K562 (cell line): ENCODE measurements around the gene ECE2. TPM values are rescaled to one million over a fixed set of nuclear protein-coding genes. Genes with fewer than 3 reads are reported as not detected.

ENCODE experiments used
- ARHGAP35 ChIP-seq: fragments of 450-650 bp; IDR thresholded peaks from 2 replicates; pipeline ENCODE4 v1.6.1; 2018; ENCODE audit not compliant: partially characterized antibody
- CEBPB ChIP-seq: fragments of 450-650 bp; IDR thresholded peaks from 2 replicates; pipeline ENCODE4 v1.6.1; 2016; ENCODE audit warnings: missing genetic modification characterization, missing compliant biosample characterization
- HDGF ChIP-seq: fragments of 450-650 bp; IDR thresholded peaks from 2 replicates; pipeline ENCODE4 v1.6.1; 2016
- HNRNPL ChIP-seq: fragments of 200-400 bp; formaldehyde crosslinking; IDR thresholded peaks from 2 replicates; pipeline ENCODE4 v1.6.1; 2017; ENCODE audit warnings: low read depth, mild to moderate bottlenecking, low read length
- PCBP1 ChIP-seq: fragments of 200-400 bp; formaldehyde crosslinking; IDR thresholded peaks from 2 replicates; pipeline ENCODE4 v1.6.1; 2018; ENCODE audit warnings: mild to moderate bottlenecking, low read depth, low read length; ENCODE audit not compliant: poor library complexity, severe bottlenecking
- PURB ChIP-seq: sonication (generic); formaldehyde crosslinking; IDR thresholded peaks from 2 replicates; pipeline ENCODE4 v1.9.0; 2021; ENCODE audit warnings: low read depth, mild to moderate bottlenecking, missing genetic modification reagents
- SPI1 ChIP-seq: IDR thresholded peaks from 2 replicates; pipeline ENCODE4 v1.6.1; 2011; ENCODE audit warnings: low read depth, low read length, control low read depth, borderline replicate concordance
- XRCC4 ChIP-seq: IDR thresholded peaks from one replicate; pipeline ENCODE4 v1.6.1; 2011; ENCODE audit not compliant: insufficient read depth, insufficient read length; ENCODE audit errors: extremely low read depth
- ZBED1 ChIP-seq: IDR thresholded peaks from 2 replicates; pipeline ENCODE4 v1.6.1; 2014
- ZNF253 ChIP-seq: fragments of 250-450 bp; sonication (Bioruptor Pico); conservative IDR thresholded peaks from 2 replicates; pipeline ENCODE4 v1.6.1; 2021; ENCODE audit warnings: mild to moderate bottlenecking
- ZNF347 ChIP-seq: fragments of 450-650 bp; formaldehyde crosslinking; IDR thresholded peaks from 2 replicates; pipeline ENCODE4 v1.4.0; 2020; ENCODE audit warnings: low read depth, mild to moderate bottlenecking, moderate library complexity
- polyA plus RNA-seq, 8 experiments: library from polyadenylated mRNA; depleted of rRNA in 4 of 8; stranded (reverse) in 5 of 8; unstranded in 3 of 8; fragments of >200 nt; fragmentation: Nextera tagmentation in 2 of 8; fragmentation: Illumina TruSeq in 1 of 8; extraction: Ambion mirVana in 2 of 8; extraction: Trizol in 1 of 8; gene quantifications; 2 replicates each; pipeline versions ENCODE4 v1.2.1 to v1.2.3, GENCODE V29; 2011 to 2014; ENCODE audit warnings: inconsistent platforms in 1 of 8, missing spikeins in 1 of 8
- total RNA-seq, 7 experiments: library from RNA; depleted of rRNA in 6 of 7; stranded (reverse); fragments of >200 nt in 6 of 7; fragmentation: Illumina TruSeq in 2 of 7; extraction: Trizol in 2 of 7; gene quantifications; 2 replicates each; pipeline versions ENCODE4 v1.2.1 to v1.2.3, GENCODE V29; 2011 to 2021; ENCODE audit warnings: low replicate concordance in 1 of 7
- TF ChIP-seq, protein P1 (sequence below), 2 experiments: fragments of 200-800 bp in 1 of 2; sonication (Bioruptor generic) in 1 of 2; sonication (generic) in 1 of 2; formaldehyde crosslinking in 1 of 2; IDR thresholded peaks in 1 of 2; conservative IDR thresholded peaks in 1 of 2; 2 replicates each; pipeline versions ENCODE4 v1.5.0 to v1.6.1; 2016 to 2020; ENCODE audit warnings: missing compliant biosample characterization in 1 of 2, missing genetic modification characterization in 1 of 2, missing genetic modification reagents in 1 of 2
- TF ChIP-seq, protein P2 (sequence below): fragments of 250-450 bp; sonication (Bioruptor Pico); IDR thresholded peaks from 2 replicates; pipeline ENCODE4 v1.5.0; 2021; ENCODE audit warnings: mild to moderate bottlenecking, moderate library complexity

ECE2 gene
- total and polyA plus RNA-seq, 9 of the 15 experiments (the other 6 are each of a cell fraction or from before 2014, with no cell fraction given): not detected

DNA sequence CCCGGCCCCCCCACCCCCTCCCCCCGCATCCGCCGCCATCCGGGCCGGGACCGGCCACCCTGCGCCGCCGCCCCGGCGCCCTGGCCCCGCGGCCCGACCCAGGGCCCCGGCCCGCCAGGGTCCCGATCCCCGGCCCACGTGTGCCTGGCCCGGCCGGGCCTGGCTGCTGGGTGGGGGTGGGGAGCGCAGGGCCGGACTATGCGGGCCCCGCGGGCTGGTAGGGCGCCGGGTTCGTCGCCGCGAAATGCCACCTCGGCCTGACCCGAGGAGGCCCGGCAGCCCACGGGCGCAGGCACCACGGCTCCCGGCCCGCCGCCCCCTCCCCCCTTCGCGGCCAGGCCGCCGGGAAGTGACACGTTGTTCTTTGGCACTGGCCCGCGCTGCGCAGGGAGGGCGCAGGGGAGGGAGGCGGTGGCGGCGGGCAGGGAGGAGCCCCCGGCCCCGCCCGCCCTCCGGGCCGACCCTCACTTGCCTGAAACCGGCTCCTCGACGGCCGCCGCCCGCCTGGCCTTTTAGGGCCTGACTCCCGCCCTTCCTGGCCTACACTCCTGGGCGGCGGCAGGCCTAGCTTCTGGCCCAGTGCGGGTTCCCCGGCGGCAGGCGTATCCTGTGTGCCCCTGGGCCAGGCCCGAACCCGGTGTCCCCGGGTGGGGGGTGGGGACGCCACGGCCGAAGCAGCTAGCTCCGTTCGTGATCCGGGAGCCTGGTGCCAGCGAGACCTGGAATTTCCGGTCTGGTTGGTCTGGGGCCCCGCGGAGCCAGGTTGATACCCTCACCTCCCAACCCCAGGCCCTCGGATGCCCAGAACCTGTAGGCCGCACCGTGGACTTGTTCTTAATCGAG, 39.1 kb downstream of the ECE2 start (continued):
- TF ChIP-seq PCBP1 (peak; percentile 90), ZNF253 (no peak), XRCC4 (no peak), HNRNPL (peak; percentile 65), ARHGAP35 (no peak), SPI1 (no peak), CEBPB (tag) (no peak), PURB (CRISPR knock-in tag) (no peak), ZNF347 (no peak), HDGF (0 out of 2 replicates have a peak, but pooled peaks have one; percentile 34), ZBED1 (no peak)
- TF ChIP-seq, protein P1, sequence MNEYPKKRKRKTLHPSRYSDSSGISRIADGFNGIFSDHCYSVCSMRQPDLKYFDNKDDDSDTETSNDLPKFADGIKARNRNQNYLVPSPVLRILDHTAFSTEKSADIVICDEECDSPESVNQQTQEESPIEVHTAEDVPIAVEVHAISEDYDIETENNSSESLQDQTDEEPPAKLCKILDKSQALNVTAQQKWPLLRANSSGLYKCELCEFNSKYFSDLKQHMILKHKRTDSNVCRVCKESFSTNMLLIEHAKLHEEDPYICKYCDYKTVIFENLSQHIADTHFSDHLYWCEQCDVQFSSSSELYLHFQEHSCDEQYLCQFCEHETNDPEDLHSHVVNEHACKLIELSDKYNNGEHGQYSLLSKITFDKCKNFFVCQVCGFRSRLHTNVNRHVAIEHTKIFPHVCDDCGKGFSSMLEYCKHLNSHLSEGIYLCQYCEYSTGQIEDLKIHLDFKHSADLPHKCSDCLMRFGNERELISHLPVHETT (CRISPR knock-in tag; conservative IDR thresholded peaks at IDR 0.05 in 1 of 2, IDR thresholded peaks at IDR 0.05 in 1 of 2): peak; percentile 52 to 59; a peak in 2 of 4 replicates
- TF ChIP-seq, protein P2, sequence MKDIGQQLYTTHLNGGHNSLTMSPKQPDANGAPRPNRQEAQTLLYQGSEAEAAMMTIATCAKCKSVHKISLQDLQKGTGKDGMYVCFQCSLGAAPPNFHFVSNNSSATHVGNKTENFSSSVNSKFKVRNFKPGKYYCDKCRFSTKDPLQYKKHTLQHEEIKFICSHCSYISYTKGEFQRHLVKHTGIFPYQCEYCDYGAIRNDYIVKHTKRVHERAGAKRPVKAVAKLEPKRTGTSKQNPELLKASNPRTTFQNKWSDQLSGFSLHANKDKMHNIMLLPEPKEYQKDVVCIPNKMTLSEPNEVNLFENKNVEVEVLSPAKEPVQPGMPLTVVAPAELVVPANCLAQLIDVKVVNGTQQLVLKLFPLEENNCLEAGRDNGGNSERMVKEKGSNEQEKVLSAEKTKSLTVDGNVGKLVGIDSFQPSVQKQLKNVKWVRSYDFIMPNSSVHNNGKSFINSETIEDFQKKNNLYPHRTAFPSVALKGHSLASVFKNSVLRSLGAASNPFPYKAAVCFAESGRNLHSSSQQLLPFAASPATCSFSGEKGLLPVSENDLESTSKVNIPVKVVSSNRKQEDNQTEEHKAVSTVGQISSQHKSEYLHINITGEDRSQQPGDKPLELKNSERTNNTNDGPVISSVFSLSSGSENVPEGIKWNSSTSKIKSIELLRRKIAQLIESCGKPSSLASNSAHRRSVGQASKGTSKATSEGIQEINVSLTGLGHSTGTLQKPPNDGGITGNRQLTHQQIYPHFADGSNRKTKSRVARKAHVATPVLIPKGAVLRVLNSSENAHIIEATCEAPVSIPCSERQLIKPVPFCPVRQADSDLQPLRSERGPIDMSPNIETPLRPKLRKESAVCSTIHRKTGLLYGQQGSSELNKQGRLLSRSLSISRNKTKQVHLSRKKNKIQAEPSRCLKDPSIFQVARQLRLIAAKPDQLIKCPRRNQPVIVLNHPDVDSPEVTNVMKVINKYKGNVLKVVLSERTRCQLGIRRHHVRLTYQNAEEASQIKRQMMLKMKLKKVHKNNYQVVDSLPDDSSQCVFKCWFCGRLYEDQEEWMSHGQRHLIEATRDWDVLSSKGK: no peak
